HG03175 (cell line): Measurements from ENCODE around the gene OBSCN.
A peak's percentile ranks its signal among the peaks of the same experiment; 100 is the strongest.
"Not testable (repeated sequence)": the region's sequence is repeated elsewhere in the genome, so short reads cannot be mapped to it uniquely, and the experiment has no call there.

Experiments used
- ATAC-seq: cut with Tn5 transposase; IDR thresholded peaks from one replicate; pipeline ENCODE4 v1.9.1; 2021; ENCODE audit warnings: mild to moderate bottlenecking, moderate library complexity; ENCODE audit not compliant: unreplicated experiment

OBSCN gene

GRCh38 chr1:228249513-228250305, 41.9 kb downstream of the OBSCN start:
- ATAC-seq, result no peak

GRCh38 chr1:228252476-228252875, 44.6 kb downstream of the OBSCN start:
- not testable (repeated sequence) for ATAC-seq

- ATAC-seq, result no peak
Observed at GRCh38 chr1:228256626-228257375, 49.0 kb downstream of the OBSCN start.

- ATAC-seq, result no peak
Observed at GRCh38 chr1:228258486-228258885, 50.6 kb downstream of the OBSCN start.

GRCh38 chr1:228259368-228259894, 51.6 kb downstream of the OBSCN start:
- no peak for ATAC-seq

GRCh38 chr1:228259951-228260350, 52.1 kb downstream of the OBSCN start:
- no peak for ATAC-seq

- ATAC-seq, result no peak
Observed at GRCh38 chr1:228261706-228262105, 53.9 kb downstream of the OBSCN start.

GRCh38 chr1:228262475-228262874, 54.6 kb downstream of the OBSCN start:
- ATAC-seq, result no peak

GRCh38 chr1:228263636-228264035, 55.8 kb downstream of the OBSCN start:
- no peak for ATAC-seq

- no peak for ATAC-seq
Observed at GRCh38 chr1:228264090-228264829, 56.4 kb downstream of the OBSCN start.

GRCh38 chr1:228265167-228265566, 57.3 kb downstream of the OBSCN start:
- no peak for ATAC-seq

GRCh38 chr1:228267962-228268880, 60.4 kb downstream of the OBSCN start:
- no peak for ATAC-seq

GRCh38 chr1:228268881-228269265, 61.0 kb downstream of the OBSCN start:
- no peak for ATAC-seq

- peak; percentile 50 for ATAC-seq
Observed at GRCh38 chr1:228269431-228269830, 61.6 kb downstream of the OBSCN start.

GRCh38 chr1:228270032-228270431, 62.2 kb downstream of the OBSCN start:
- ATAC-seq, result no peak

- ATAC-seq, result no peak
Observed at GRCh38 chr1:228271701-228272251, 63.9 kb downstream of the OBSCN start.

- no peak for ATAC-seq
Observed at GRCh38 chr1:228272331-228272791, 64.5 kb downstream of the OBSCN start.

GRCh38 chr1:228272831-228273571, 65.2 kb downstream of the OBSCN start:
- ATAC-seq, result no peak
